Common myeloid progenitor, CD34-positive (primary cell): Measurements from ENCODE around the gene KRT13.

Source experiments
- CTCF ChIA-PET: fragments of 350-600 bp; sonication (Branson Sonifier 250); formaldehyde crosslinking; loops from one replicate; lab custom pipeline; 2021; ENCODE audit warnings: antibody characterized with exemption; lab: Charles Lee
- POLR2A ChIA-PET: fragments of 350-600 bp; sonication (Branson Sonifier 250); formaldehyde crosslinking; loops from one replicate; lab custom pipeline; 2021; ENCODE audit warnings: antibody characterized with exemption; lab: Charles Lee
- DNase-seq, 3 donors: peaks; one replicate each; pipeline versions ENCODE4 v3.0.0 to v3.0.0-alpha.2; 2013
- H3K27ac ChIP-seq, 2 experiments: 1 replicate in 1 of 2; 2 replicates in 1 of 2; pipeline ENCODE4 v1.7.0; 2013; ENCODE audit warnings: inconsistent platforms in 2 of 2, low read length in 2 of 2, mild to moderate bottlenecking in 2 of 2, low read depth in 1 of 2, moderate library complexity in 1 of 2; ENCODE audit not compliant: severe bottlenecking in 2 of 2, insufficient read depth in 1 of 2, poor library complexity in 1 of 2
- H3K27me3 ChIP-seq, 5 experiments: replicated peaks in 2 of 5; 1 replicate in 3 of 5; 2 replicates in 2 of 5; pipeline versions ENCODE4 v1.6.1 to v1.7.0; 2013; ENCODE audit warnings: low read length in 4 of 5, mild to moderate bottlenecking in 2 of 5, moderate library complexity in 2 of 5, inconsistent platforms in 1 of 5; ENCODE audit not compliant: insufficient read depth in 5 of 5, control insufficient read depth in 4 of 5
- H3K36me3 ChIP-seq, 4 experiments: 1 replicate in 2 of 4; 2 replicates in 2 of 4; pipeline versions ENCODE4 v1.6.1 to v1.7.0; 2013; ENCODE audit warnings: low read length in 3 of 4, control low read depth in 1 of 4, mild to moderate bottlenecking in 1 of 4; ENCODE audit not compliant: control insufficient read depth in 4 of 4, insufficient read depth in 4 of 4
- H3K4me1 ChIP-seq, 4 experiments: 1 replicate in 3 of 4; 2 replicates in 1 of 4; pipeline versions ENCODE4 v1.6.1 to v1.7.1; 2013; ENCODE audit warnings: low read length in 3 of 4, mild to moderate bottlenecking in 3 of 4, control low read depth in 1 of 4, inconsistent platforms in 1 of 4, moderate library complexity in 1 of 4; ENCODE audit not compliant: control insufficient read depth in 4 of 4, insufficient read depth in 4 of 4; ENCODE audit errors: control extremely low read depth in 1 of 4
- H3K4me3 ChIP-seq, 7 experiments: 1 replicate in 4 of 7; 2 replicates in 3 of 7; pipeline versions ENCODE4 v1.5.1 to v1.7.0; 2013; ENCODE audit warnings: mild to moderate bottlenecking in 7 of 7, low read length in 6 of 7, moderate library complexity in 6 of 7, inconsistent platforms in 2 of 7, low read depth in 2 of 7, control low read depth in 1 of 7; ENCODE audit not compliant: insufficient read depth in 4 of 7, control insufficient read depth in 1 of 7; ENCODE audit errors: extremely low read depth in 1 of 7
- H3K9me3 ChIP-seq, 5 experiments: 1 replicate in 4 of 5; 2 replicates in 1 of 5; pipeline versions ENCODE4 v1.6.1 to v1.7.1; 2013; ENCODE audit warnings: low read length in 4 of 5, mild to moderate bottlenecking in 2 of 5, inconsistent platforms in 1 of 5, low read depth in 1 of 5, moderate library complexity in 1 of 5; ENCODE audit not compliant: control insufficient read depth in 4 of 5, insufficient read depth in 2 of 5; ENCODE audit errors: control extremely low read depth in 1 of 5
- WGBS: methylation state at CpG from one replicate; pipeline ENCODE4 v1.1.5; 2013; ENCODE audit not compliant: insufficient coverage; 5-methylcytosine and 5-hydroxymethylcytosine counted together

KRT13 gene

DNA sequence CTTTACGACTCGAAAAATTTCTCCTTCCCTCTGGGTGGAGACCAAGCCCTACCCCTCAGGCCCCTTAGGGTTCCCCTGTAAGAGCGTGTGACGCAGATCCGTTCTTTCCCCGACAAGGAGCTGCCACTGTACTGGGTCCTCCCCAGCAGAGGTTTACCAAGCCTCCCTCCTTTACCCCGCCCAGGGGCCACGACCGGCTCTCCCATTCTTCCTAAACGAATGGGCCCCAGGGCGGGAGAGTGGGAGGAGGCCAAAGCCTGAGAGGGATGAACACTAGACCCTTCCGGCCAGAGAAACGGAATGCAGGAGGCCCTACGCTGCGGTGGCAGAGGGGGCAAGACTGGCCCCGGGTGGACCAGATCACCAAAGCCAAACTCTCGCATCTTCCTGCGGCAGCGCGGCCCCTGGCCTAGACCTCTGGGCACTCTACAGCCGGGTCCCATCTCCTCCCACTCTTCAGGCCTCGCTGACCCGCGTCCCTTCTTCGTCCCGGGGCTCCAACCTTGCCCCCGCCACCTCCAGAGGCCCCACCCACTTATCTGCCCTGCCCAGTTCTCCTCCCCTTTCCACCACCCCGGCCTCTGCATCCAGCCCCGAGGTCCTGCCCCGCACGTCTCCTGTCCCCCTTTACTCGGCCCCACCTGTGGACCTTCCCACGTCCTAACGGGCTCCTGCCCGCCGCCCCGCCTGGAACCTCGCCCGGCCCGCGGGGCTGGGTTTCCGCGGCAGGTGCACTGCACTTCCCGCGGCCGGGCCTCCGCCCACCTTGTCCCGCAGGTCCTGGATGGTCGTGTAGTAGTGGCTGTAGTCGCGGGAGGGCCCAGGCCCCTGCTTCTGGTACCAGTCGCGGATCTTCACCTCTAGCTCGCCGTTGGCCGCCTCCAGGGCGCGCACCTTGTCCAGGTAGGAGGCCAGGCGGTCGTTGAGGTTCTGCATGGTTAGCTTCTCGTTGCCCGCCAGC, 21.9 kb upstream of the KRT13 start:
- 5% methylated on average over 55 of the region's 62 CpGs for WGBS
- H3K9me3 ChIP-seq: no peaks in the 10 kb centered on the region
- H3K4me3 ChIP-seq: peak overlapping the region in 4 of 7 experiments; percentile 20 to 54 (median 40)
- H3K27ac ChIP-seq: peak overlapping the region in 1 of 2 experiments; percentile 43
- CTCF ChIA-PET: interaction anchor here (1.5 kb wide), 1 partner anchor 22 kb away, joined by 7 read pairs; no protein-coding TSS in a partner anchor
- no peaks in the 10 kb centered on the region for H3K36me3 ChIP-seq
- H3K4me1 ChIP-seq: peaks cover 0 to 15% (median 9%) of the 10 kb centered on the region in 4 experiments
- H3K27me3 ChIP-seq: peaks cover 2 to 83% (median 31%) of the 10 kb centered on the region in 5 experiments
- peak in 2 of 3 donors; percentile 29 to 58 for DNase-seq
- POLR2A ChIA-PET: no interaction called here

DNA sequence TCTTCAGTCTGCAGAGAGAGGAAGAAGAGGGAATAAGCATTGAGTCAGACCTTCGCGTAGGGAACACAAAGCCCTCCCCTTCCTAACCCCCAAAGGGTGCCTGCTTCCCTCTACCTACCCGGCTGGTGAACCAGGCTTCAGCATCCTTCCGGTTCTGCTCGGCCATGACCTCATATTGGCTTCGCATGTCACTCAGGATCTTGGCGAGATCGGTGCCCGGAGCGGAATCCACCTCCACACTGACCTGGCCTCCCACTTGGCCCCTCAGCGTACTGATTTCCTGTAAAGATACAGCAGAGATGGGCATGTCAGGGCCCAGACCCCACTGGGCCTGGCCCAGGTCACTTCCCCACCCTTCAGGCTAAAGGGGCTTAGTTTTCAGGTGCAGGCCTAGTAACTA, 18.8 kb upstream of the KRT13 start:
- DNase-seq: no peak

GRCh38 chr17:41523787-41524186, 18.4 kb upstream of the KRT13 start:
- 89% methylated on average over 17 of the region's 19 CpGs for WGBS
- no peak for DNase-seq
- peaks cover 0 to 49% (median 14%) of the 10 kb centered on the region in 5 experiments for H3K27me3 ChIP-seq
- CTCF ChIA-PET: no interaction called here
- H3K9me3 ChIP-seq: no peaks in the 10 kb centered on the region
- H3K36me3 ChIP-seq: no peaks in the 10 kb centered on the region
- no peak overlapping the region for H3K27ac ChIP-seq
- POLR2A ChIA-PET: no interaction called here
- H3K4me1 ChIP-seq: peaks cover 0 to 15% (median 12%) of the 10 kb centered on the region in 4 experiments
- H3K4me3 ChIP-seq: no peak overlapping the region

More for the DNA sequence above, 18.8 kb upstream of the KRT13 start:
- H3K9me3 ChIP-seq: no peaks in the 10 kb centered on the region
- H3K4me1 ChIP-seq: peaks cover 0 to 15% (median 12%) of the 10 kb centered on the region in 4 experiments
- WGBS: 100% methylated on average over 11 of the region's 11 CpGs
- H3K36me3 ChIP-seq: no peaks in the 10 kb centered on the region
- CTCF ChIA-PET: interaction anchor here (0.8 kb wide), 1 partner anchor 26 kb away, joined by 3 read pairs; no protein-coding TSS in a partner anchor
- H3K4me3 ChIP-seq: no peak overlapping the region
- H3K27me3 ChIP-seq: peaks cover 0 to 54% (median 17%) of the 10 kb centered on the region in 5 experiments
- no peak overlapping the region for H3K27ac ChIP-seq
- POLR2A ChIA-PET: no interaction called here

GRCh38 chr17:41523225-41523593, 17.8 kb upstream of the KRT13 start:
- ChIA-PET POLR2A (no interaction called here), CTCF (no interaction called here)
- no peak overlapping the region for H3K4me3 ChIP-seq
- H3K27me3 ChIP-seq: peaks cover 0 to 43% (median 12%) of the 10 kb centered on the region in 5 experiments
- H3K36me3 ChIP-seq: no peaks in the 10 kb centered on the region
- no peak for DNase-seq
- WGBS: no CpG with 5 or more reads among the region's 4 CpGs
- H3K4me1 ChIP-seq: peaks cover 0 to 12% (median 11%) of the 10 kb centered on the region in 4 experiments
- H3K27ac ChIP-seq: no peak overlapping the region
- H3K9me3 ChIP-seq: no peaks in the 10 kb centered on the region

- no peaks in the 10 kb centered on the region for H3K9me3 ChIP-seq
- no peak overlapping the region for H3K27ac ChIP-seq
- POLR2A ChIA-PET: no interaction called here
- peaks cover 0 to 8% (median 6%) of the 10 kb centered on the region in 4 experiments for H3K4me1 ChIP-seq
- DNase-seq: no peak
- H3K27me3 ChIP-seq: peaks cover 0 to 37% (median 11%) of the 10 kb centered on the region in 5 experiments
- H3K36me3 ChIP-seq: no peaks in the 10 kb centered on the region
- no peak overlapping the region for H3K4me3 ChIP-seq
- CTCF ChIA-PET: no interaction called here
- 95% methylated on average over 8 of the region's 12 CpGs for WGBS
Observed at GRCh38 chr17:41522301-41523224, 17.2 kb upstream of the KRT13 start.

DNA sequence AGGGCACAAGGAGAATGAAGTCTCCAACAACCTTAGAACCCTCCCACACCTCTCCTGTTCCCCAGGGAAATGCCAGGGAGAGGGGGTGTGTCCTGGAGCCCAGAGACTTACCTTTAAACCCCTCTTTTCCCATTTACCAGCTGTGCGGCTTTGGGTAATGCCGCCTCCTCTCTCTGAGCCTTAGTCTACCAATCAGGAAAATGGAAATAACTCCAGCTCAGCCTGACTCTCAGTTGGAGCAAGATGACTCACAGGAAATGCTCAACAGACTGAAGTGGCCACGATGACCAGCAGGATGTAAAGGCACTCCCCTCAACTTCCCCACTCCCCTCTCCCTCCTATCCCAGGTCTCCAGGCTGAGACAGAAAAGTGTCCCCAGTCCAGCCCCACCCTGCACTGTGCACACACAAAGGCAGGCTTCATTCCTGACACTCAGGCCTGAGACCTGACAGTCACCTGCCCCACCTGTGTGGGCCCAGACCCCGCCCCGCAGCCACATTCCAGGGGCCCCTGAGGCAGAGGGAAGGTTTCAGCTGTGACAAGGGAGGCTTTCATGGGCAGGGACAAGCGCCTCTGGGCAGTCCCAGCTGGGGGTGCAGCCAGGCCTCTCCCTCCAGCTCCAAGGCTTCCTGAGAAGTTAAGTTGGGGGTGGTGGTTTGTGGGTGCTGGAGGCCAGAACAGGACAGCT, 16.3 kb upstream of the KRT13 start:
- DNase-seq: peak in 2 of 3 donors; percentile 24 to 35
- Histone ChIP-seq H3K9me3 (no peaks in the 10 kb centered on the region), H3K4me3 (no peak overlapping the region), H3K4me1 (peaks cover 0 to 7% (median 0%) of the 10 kb centered on the region in 4 experiments), H3K36me3 (no peaks in the 10 kb centered on the region), H3K27me3 (peaks cover 0 to 28% (median 4%) of the 10 kb centered on the region in 5 experiments), H3K27ac (no peak overlapping the region)
- 88% methylated on average over 4 of the region's 6 CpGs for WGBS
- ChIA-PET CTCF (interaction anchor here (0.8 kb wide), 1 partner anchor 144 kb away, joined by 3 read pairs; no protein-coding TSS in a partner anchor), POLR2A (no interaction called here)
